ENCODE measurements around the gene NTF3.
"Not testable (repeated sequence)": the region's sequence is repeated elsewhere in the genome, so short reads cannot be mapped to it uniquely, and the experiment has no call there.

Gene NTF3

DNA sequence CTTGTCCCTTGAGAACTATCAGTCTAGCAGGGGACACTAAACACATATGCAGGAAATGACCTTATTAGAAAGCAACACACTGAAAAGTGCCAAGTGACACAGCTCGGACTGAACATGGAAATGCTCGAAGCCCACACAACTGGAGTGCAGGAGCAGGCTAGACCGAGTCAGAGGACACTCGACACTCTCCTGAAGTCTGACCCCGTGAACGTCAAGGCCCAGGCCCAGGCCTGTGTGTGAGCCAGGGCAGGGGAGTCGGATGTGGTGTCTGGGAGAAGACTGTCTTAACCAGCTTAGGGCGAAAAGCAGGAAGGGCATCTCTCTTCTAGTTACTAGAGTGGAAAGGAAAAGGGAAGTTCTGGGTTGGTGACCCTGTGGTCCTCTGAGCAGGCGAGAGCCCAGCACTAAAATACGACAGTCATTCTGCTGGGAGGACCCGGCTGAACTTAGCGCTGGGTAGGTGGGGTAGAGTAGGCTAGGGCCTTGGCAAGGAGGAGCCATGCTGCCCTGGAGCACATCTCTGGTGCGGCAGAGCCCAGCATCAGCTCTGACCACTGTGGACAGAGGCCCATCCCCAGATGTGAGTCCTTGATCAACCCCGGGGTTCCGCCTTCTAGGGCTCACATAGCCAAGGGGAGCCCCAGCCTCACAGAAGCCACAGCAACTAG, 93.0 kb downstream of the NTF3 start:
- DNase-seq (ENCODE audit: low read depth in 2 of 2, low spot score in 1 of 2) = no peak

DNA sequence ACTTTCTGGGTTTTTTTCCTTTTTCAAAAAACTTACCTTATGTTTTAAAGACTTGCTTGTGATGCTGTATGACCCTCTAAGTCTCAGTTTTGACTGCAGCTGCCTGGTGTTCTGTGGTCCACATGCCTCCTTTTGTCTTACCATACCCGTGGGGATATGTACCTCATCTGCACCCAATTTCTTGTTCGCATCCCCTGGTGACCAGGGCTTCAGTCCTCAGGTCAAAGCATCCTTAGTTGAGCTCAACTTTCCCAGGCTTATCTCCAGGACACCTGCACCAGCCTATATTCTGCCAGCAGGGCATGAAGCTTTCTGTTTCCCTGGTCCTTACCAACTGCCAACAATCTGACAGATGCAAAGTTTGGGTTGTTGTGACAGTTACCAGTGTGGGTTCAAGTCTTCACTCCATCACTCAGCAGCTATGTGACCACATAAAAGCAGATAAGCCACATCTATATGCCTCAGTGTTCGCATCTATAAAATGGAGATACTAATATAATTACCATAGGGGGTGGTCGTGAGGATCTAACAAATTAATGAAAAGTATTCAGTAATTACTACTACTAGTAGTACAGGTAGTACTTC, 94.0 kb downstream of the NTF3 start:
- no peak for DNase-seq (ENCODE audit: low read depth in 2 of 2, low spot score in 1 of 2)

DNA sequence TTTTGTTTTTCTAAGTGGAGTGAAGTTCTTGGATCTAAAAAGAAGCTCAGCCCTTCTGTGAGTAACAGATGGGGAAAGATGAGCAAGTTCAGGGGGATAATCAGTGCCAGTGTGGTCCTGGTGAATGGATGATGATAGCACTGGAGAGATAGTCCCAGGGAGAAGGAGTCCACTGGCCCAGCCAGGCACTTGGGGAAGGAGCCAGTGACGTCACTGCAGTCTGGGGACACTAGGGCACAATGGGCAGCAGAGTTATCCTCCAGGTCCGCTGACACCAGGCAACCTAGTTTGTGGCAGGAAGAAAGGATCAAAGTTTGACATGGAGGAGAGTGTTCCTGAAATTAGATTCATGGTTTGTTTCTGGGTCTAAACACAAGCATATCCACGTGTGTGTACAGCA, 101.5 kb downstream of the NTF3 start:
- no peak for DNase-seq (ENCODE audit: low read depth in 2 of 2, low spot score in 1 of 2)

DNA sequence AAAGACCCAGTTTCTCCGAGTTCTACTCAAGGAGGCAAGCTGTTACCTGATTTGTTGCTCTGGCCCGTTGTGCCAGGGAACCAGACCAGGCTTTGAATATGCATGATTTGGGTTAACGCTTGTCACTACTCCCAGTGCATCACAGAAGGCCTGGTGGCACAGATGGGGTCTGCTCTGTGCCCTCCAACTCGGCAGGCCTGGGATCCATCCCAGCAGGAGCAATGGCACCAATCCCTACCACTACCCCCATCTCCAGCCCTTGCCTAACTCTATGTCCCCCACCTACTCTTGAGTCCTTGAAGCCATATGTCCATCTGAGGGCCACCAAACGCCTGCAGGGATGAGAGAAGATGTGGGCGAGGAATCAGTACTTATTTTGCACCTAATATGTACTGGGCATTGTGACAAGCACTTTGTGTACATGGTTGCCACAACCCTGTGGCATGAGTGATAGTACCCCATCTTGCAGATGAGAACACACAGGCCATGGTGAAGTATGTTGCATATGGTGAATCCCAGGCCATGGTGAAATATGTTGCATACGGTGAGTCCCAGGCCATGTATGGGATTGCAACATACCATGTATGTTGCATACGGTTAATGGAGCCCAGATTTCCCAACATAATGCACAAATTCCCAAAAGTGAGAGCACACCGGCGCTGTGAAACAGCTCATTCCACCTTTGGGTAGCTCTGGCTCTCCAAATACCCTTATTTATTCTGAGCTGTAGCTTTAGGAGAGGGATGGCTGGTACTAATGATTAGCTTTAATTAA, 102.7 kb downstream of the NTF3 start:
- DNase-seq (ENCODE audit: low read depth in 2 of 2, low spot score in 1 of 2) = no peak

DNA sequence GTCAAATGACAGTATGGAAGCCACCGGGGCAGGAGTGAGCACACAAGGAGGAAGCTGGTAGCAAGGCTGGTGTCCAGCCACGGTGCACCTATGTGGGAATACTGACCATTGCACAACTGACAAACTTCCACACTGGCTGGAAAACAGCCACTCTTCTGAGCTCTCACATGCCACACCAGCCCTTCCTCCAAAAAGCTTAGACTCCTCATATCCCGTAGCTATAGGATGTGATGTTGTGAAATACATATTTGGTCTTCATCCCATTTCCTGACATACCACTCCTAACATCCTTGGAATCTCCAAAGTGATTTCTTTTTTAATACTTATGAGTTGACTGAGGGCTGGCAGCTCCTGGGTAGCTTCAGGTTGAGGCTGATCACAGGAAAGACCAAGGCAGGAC, 103.6 kb downstream of the NTF3 start:
- DNase-seq (ENCODE audit: low read depth in 2 of 2, low spot score in 1 of 2) = no peak

DNA sequence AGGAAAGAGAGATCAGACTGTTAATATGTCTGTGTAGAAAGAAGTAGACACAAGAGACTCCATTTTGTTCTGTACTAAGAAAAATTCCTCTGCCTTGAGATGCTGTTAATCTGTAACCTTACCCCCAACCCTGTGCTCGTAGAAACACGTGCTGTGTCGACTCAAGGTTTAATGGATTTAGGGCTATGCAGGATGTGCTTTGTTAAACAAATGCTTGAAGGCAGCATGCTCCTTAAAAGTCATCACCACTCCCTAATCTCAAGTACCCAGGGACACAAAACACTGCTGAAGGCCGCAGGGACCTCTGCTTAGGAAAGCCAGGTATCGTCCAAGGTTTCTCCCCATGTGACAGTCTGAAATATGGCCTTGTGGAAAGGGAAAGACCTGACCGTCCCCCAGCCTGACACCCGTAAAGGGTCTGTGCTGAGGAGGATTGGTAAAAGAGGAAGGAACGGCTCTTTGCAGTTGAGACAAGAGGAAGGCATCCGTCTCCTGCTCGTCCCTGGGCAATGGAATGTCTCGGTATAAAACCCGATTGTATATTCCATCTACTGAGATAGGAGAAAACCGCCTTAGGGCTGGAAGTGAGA, 105.2 kb downstream of the NTF3 start:
- not testable (repeated sequence) for DNase-seq (ENCODE audit: low read depth in 2 of 2, low spot score in 1 of 2)

DNA sequence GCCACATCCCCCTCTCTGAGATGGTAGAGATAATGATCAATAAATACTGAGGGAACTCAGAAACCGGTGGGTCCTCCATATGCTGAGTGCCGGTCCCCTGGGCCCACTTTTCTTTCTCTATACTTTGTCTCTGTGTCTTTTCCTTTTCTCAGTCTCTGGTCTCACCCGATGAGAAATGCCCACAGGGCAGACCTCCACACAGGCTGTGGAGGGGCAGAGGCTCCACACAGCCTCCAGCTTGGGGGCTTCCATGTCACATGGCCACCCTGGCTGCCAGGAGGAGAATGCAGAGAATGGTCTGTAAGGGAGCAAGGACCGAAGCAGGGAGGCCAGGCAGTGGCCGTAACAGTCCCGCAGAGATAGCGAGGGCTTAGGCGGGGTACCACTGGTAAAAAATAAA, 105.9 kb downstream of the NTF3 start:
- no peak for DNase-seq (ENCODE audit: low read depth in 2 of 2, low spot score in 1 of 2)

Data from stimulated activated CD8-positive, alpha-beta memory T cell treated with anti-CD3 and anti-CD28 coated beads, Interleukin-4, amount 100 ng/mL, for 1 hour (primary cell).